CD14-positive monocyte (primary cell): Measurements from ENCODE around the gene SMG6. TPM values are rescaled to one million over a fixed set of nuclear protein-coding genes. Genes with fewer than 3 reads are reported as not detected.

Experiments
- DNase-seq, 3 donors: peaks; one replicate each; pipeline ENCODE4 v3.0.0-alpha.2; 2011 to 2022
- H2AFZ ChIP-seq: 2 replicates; pipeline ENCODE4 v1.6.0; 2012; ENCODE audit warnings: mild to moderate bottlenecking, low read depth, low read length, inconsistent platforms; ENCODE audit not compliant: insufficient read depth, poor library complexity, severe bottlenecking
- H3K27ac ChIP-seq, 2 donors: 1 replicate in 1 of 2; 2 replicates in 1 of 2; pipeline ENCODE4 v1.5.1; 2012 to 2013; ENCODE audit warnings: low read length in 2 of 2, control low read depth in 1 of 2, inconsistent platforms in 1 of 2, low read depth in 1 of 2, mild to moderate bottlenecking in 1 of 2
- H3K27me3 ChIP-seq, 2 donors: one replicate each; pipeline versions ENCODE4 v1.6.0 to v1.6.1; 2011 to 2013; ENCODE audit warnings: low read length in 2 of 2; ENCODE audit not compliant: control insufficient read depth in 2 of 2, insufficient read depth in 2 of 2
- H3K36me3 ChIP-seq, 2 donors: replicated peaks in 1 of 2; 1 replicate in 1 of 2; 2 replicates in 1 of 2; pipeline versions ENCODE4 v1.5.1 to v1.6.1; 2012 to 2013; ENCODE audit warnings: low read length in 2 of 2, control low read depth in 1 of 2, inconsistent platforms in 1 of 2, mild to moderate bottlenecking in 1 of 2; ENCODE audit not compliant: insufficient read depth in 2 of 2, control insufficient read depth in 1 of 2
- H3K4me1 ChIP-seq, 2 donors: 1 replicate in 1 of 2; 2 replicates in 1 of 2; pipeline versions ENCODE4 v1.5.1 to v1.6.1; 2012 to 2013; ENCODE audit warnings: low read length in 2 of 2, control low read depth in 1 of 2, inconsistent platforms in 1 of 2, mild to moderate bottlenecking in 1 of 2, moderate library complexity in 1 of 2; ENCODE audit not compliant: insufficient read depth in 2 of 2, control insufficient read depth in 1 of 2
- H3K4me2 ChIP-seq: replicated peaks from 2 replicates; pipeline ENCODE3; 2012; ENCODE audit warnings: low read length, moderate library complexity, mild to moderate bottlenecking; ENCODE audit not compliant: poor library complexity, severe bottlenecking; ENCODE audit errors: extremely low read depth
- H3K4me3 ChIP-seq, 3 experiments: fragments of 200-600 bp in 1 of 3; sonication (generic) in 1 of 3; replicated peaks in 1 of 3; 1 replicate in 2 of 3; 2 replicates in 1 of 3; pipeline ENCODE4 v1.5.1; 2011 to 2013; ENCODE audit warnings: low read length in 3 of 3, mild to moderate bottlenecking in 3 of 3, control low read depth in 2 of 3, low read depth in 2 of 3, inconsistent platforms in 1 of 3, moderate library complexity in 1 of 3
- H3K79me2 ChIP-seq: 2 replicates; pipeline ENCODE4 v1.6.0; 2012; ENCODE audit warnings: mild to moderate bottlenecking, control low read depth, inconsistent platforms, low read length, moderate library complexity; ENCODE audit not compliant: insufficient read depth
- H3K9ac ChIP-seq: 2 replicates; pipeline ENCODE4 v1.6.0; 2017; ENCODE audit warnings: low read length, mild to moderate bottlenecking; ENCODE audit not compliant: insufficient read depth, poor library complexity, severe bottlenecking
- H3K9me3 ChIP-seq, 2 donors: replicated peaks in 1 of 2; 1 replicate in 1 of 2; 2 replicates in 1 of 2; pipeline versions ENCODE4 v1.5.1 to v1.6.1; 2012 to 2013; ENCODE audit warnings: low read length in 2 of 2, control low read depth in 1 of 2; ENCODE audit not compliant: control insufficient read depth in 1 of 2, insufficient read depth in 1 of 2
- H4K20me1 ChIP-seq: 2 replicates; pipeline ENCODE4 v1.6.0; 2012; ENCODE audit warnings: mild to moderate bottlenecking, low read length, control low read depth, moderate library complexity; ENCODE audit not compliant: insufficient read depth
- H3K27ac Mint-ChIP-seq, 7 donors: one replicate each; pipeline ENCODE4 v1.8.0; 2020; ENCODE audit warnings: mild to moderate bottlenecking in 7 of 7, mixed read lengths in 7 of 7, moderate library complexity in 6 of 7, inconsistent platforms in 2 of 7
- H3K27me3 Mint-ChIP-seq, 3 donors: one replicate each; pipeline ENCODE4 v1.8.0; 2021 to 2022; ENCODE audit warnings: low read depth in 3 of 3, mild to moderate bottlenecking in 3 of 3, mixed read lengths in 3 of 3, moderate library complexity in 3 of 3, inconsistent platforms in 1 of 3
- H3K36me3 Mint-ChIP-seq, 2 donors: one replicate each; pipeline ENCODE4 v1.8.0; 2020; ENCODE audit warnings: mixed read lengths in 2 of 2, inconsistent platforms in 1 of 2, mild to moderate bottlenecking in 1 of 2
- H3K4me1 Mint-ChIP-seq: one replicate; pipeline ENCODE4 v1.8.0; 2020; ENCODE audit warnings: mild to moderate bottlenecking, mixed read lengths
- H3K4me3 Mint-ChIP-seq, 2 donors: one replicate each; pipeline ENCODE4 v1.8.0; 2020; ENCODE audit warnings: mild to moderate bottlenecking in 2 of 2, mixed read lengths in 2 of 2, moderate library complexity in 1 of 2
- H3K9me3 Mint-ChIP-seq, 7 donors: one replicate each; pipeline ENCODE4 v1.8.0; 2020 to 2022; ENCODE audit warnings: mixed read lengths in 7 of 7, mild to moderate bottlenecking in 6 of 7, moderate library complexity in 6 of 7, inconsistent platforms in 2 of 7
- WGBS: methylation state at CpG from one replicate; pipeline ENCODE4 v1.1.5; 2013; ENCODE audit warnings: missing lambda C conversion rate; ENCODE audit not compliant: insufficient coverage; 5-methylcytosine and 5-hydroxymethylcytosine counted together
- intact Hi-C, 2 donors: fragments of 100-400 bp; cut with micrococcal nuclease; formaldehyde crosslinking; loops; one replicate each; pipeline versions ENCODE4 v1.15.0 to v1.15.1; 2023
- polyA plus RNA-seq, 3 donors: library from polyadenylated mRNA; depleted of rRNA in 1 of 3; unstranded in 2 of 3; stranded (reverse) in 1 of 3; fragments of 300-500 nt in 2 of 3; fragments of >200 nt in 1 of 3; fragmentation: Illumina TruSeq in 2 of 3; gene quantifications; 1 replicate in 2 of 3; 2 replicates in 1 of 3; pipeline ENCODE4 v1.2.3, GENCODE V29; 2012 to 2021
- TF ChIP-seq, protein P1 (sequence below): fragments of 200-600 bp; IDR thresholded peaks from one replicate; pipeline ENCODE4 v1.8.0; 2022; ENCODE audit warnings: antibody characterized with exemption, mild to moderate bottlenecking

SMG6 gene
- polyA plus RNA-seq, 3 donors: 0.67 to 7.1 (median 1.1) TPM

DNA sequence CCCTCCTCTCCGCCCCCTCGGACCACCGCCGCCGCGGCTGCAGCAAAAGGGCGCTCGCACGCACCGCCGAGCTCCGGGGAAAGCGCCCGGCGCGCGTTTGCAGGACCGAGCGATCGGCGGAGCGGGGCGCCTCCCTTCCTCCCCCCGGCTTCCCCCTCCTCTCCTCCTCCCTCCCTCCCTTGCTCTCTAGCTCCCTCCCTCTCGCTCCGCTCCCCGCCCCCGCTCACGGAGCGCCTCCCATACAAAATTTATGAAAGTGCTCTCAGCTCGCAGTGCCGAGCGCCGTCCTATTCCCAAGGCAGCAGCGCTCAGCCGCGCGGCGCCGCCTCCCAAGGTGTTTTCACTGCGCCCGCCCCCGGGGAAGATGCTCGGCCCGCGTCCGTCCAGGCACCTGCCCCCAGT lies 278.4 kb downstream of the SMG6 start, which contains the start of gene RTN4RL1:
RTN4RL1 (minus strand) TSS at position 115 of the 402 bp plus-strand sequence. CDS start 469 bp downstream, outside the sequence.
- Mint-ChIP-seq H3K9me3 (peaks cover 0 to 27% (median 14%) of the 10 kb centered on the region in 7 donors), H3K27me3 (peaks cover 66 to 95% (median 79%) of the 10 kb centered on the region in 3 donors), H3K36me3 (peaks cover 5 to 7% of the 10 kb centered on the region in 2 donors), H3K27ac (peak within 1 kb of the TSS in 5 of 7 donors; percentile 41 to 87 (median 65)), H3K4me1 (peaks cover 29% of the 10 kb centered on the region), H3K4me3 (peak within 1 kb of the TSS; percentile 80 to 96)
- Histone ChIP-seq H3K79me2 (no peaks in the 10 kb centered on the region), H3K4me2 (peak within 1 kb of the TSS; percentile 84), H3K27me3 (peaks cover 27 to 84% of the 10 kb centered on the region in 2 donors), H3K27ac (no peak within 1 kb of the TSS), H4K20me1 (no peaks in the 10 kb centered on the region), H3K4me1 (peaks cover 31 to 46% of the 10 kb centered on the region in 2 donors), H3K9me3 (peaks cover 8 to 9% of the 10 kb centered on the region in 2 donors), H3K9ac (peak within 1 kb of the TSS; percentile 32), H2AFZ (peak within 1 kb of the TSS; percentile 77), H3K4me3 (peak within 1 kb of the TSS; percentile 29 to 75 (median 38)), H3K36me3 (no peaks in the 10 kb centered on the region)
- WGBS: under 1% methylated on average over 46 of the region's 47 CpGs
- peak; percentile 29 to 46 (median 43) for DNase-seq
- intact Hi-C loops: loop anchor here in 1 of 2 donors (10.0 kb wide), 1 partner anchor 140 kb away; no protein-coding TSS in a partner anchor
- TF ChIP-seq, protein P1, sequence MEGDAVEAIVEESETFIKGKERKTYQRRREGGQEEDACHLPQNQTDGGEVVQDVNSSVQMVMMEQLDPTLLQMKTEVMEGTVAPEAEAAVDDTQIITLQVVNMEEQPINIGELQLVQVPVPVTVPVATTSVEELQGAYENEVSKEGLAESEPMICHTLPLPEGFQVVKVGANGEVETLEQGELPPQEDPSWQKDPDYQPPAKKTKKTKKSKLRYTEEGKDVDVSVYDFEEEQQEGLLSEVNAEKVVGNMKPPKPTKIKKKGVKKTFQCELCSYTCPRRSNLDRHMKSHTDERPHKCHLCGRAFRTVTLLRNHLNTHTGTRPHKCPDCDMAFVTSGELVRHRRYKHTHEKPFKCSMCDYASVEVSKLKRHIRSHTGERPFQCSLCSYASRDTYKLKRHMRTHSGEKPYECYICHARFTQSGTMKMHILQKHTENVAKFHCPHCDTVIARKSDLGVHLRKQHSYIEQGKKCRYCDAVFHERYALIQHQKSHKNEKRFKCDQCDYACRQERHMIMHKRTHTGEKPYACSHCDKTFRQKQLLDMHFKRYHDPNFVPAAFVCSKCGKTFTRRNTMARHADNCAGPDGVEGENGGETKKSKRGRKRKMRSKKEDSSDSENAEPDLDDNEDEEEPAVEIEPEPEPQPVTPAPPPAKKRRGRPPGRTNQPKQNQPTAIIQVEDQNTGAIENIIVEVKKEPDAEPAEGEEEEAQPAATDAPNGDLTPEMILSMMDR: no peak

DNA sequence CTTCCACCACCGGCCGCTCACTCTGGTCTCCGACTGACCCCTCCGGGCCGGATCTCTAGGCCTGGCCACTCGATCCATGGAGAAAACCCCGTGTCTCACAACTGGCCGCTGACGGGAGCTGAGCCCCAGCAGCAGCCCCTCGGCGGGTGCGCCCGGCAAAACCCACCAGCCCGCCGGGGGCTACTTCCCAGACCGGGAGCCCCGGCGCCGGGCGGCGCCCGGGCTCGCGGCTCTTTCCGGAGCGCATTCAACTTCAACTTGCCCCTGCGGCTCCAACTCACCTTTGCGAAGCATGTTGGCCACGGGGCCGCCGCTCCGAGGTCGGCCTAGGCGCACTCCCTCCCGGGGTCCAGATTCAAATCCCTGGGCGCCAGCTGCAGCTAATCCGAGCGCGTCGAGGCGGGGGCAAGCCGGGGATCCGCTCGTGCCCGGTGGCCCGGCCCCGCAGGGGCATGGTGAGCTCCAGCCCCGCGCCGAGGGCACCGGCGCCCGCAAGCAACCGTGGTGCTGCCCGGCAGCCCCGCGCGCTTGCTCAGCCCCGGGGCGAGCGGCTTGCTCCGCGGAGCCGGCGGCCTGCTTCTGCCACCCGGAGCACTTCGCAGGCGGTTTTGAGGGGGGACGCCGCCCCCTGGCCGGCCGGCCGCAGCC lies 278.9 kb downstream of the SMG6 start:
- H3K9me3 Mint-ChIP-seq: peaks cover 0 to 25% (median 14%) of the 10 kb centered on the region in 7 donors
- Histone ChIP-seq H3K9me3 (peaks cover 8 to 9% of the 10 kb centered on the region in 2 donors), H3K4me3 (peak overlapping the region; percentile 22 to 75 (median 29)), H3K27ac (no peak overlapping the region), H3K79me2 (no peaks in the 10 kb centered on the region), H3K27me3 (peaks cover 27 to 87% of the 10 kb centered on the region in 2 donors), H3K9ac (peak overlapping the region; percentile 32), H2AFZ (peak overlapping the region; percentile 77), H3K4me2 (peak overlapping the region; percentile 84), H3K36me3 (no peaks in the 10 kb centered on the region), H4K20me1 (no peaks in the 10 kb centered on the region), H3K4me1 (peaks cover 29 to 41% of the 10 kb centered on the region in 2 donors)
- H3K4me3 Mint-ChIP-seq: peak overlapping the region; percentile 80 to 96
- peak overlapping the region in 1 of 7 donors; percentile 45 for H3K27ac Mint-ChIP-seq
- under 1% methylated on average over 73 of the region's 73 CpGs for WGBS
- peaks cover 5 to 7% of the 10 kb centered on the region in 2 donors for H3K36me3 Mint-ChIP-seq
- peaks cover 28% of the 10 kb centered on the region for H3K4me1 Mint-ChIP-seq
- peaks cover 66 to 96% (median 81%) of the 10 kb centered on the region in 3 donors for H3K27me3 Mint-ChIP-seq
- TF ChIP-seq, protein P1: no peak
- intact Hi-C loops: loop anchor here in 1 of 2 donors (10.0 kb wide), 1 partner anchor 140 kb away; no protein-coding TSS in a partner anchor
- DNase-seq: no peak
